T-cell (primary cell): Measurements from ENCODE around the gene TPM1. TPM values are rescaled to one million over a fixed set of nuclear protein-coding genes. Genes with fewer than 3 reads are reported as not detected.

ENCODE experiments used
- ATAC-seq, 4 experiments: fragments of 200-7000 bp in 3 of 4; fragments of 150-1000 bp in 1 of 4; cut with Tn5 transposase; replicated peaks in 1 of 4; 1 replicate in 3 of 4; 2 replicates in 1 of 4; pipeline ENCODE4 v1.10.0; 2021; ENCODE audit warnings: moderate library complexity in 3 of 4, mild to moderate bottlenecking in 2 of 4, moderate number of reproducible peaks in 1 of 4
- CTCF ChIA-PET, 2 donors: fragments of 300-600 bp; sonication (Branson Sonifier 250); formaldehyde crosslinking; loops; one replicate each; lab custom pipeline; 2022; ENCODE audit warnings: antibody characterized with exemption in 2 of 2; lab: Charles Lee
- POLR2A ChIA-PET, 2 donors: fragments of 300-600 bp; sonication (Branson Sonifier 250); formaldehyde crosslinking; loops; one replicate each; lab custom pipeline; 2022; ENCODE audit warnings: antibody characterized with exemption in 2 of 2; lab: Charles Lee
- DNase-seq, 35 experiments: peaks; one replicate each; pipeline versions ENCODE4 v3.0.0 to v3.0.0-alpha.2; 2013 to 2023
- H3K27ac ChIP-seq: one replicate; pipeline ENCODE4 v1.5.1; 2013; ENCODE audit warnings: low read length
- H3K27me3 ChIP-seq, 2 experiments: replicated peaks in 1 of 2; 1 replicate in 1 of 2; 2 replicates in 1 of 2; pipeline versions ENCODE4 v1.6.1 to v1.7.0; 2013; ENCODE audit warnings: low read length in 1 of 2, mixed read lengths in 1 of 2; ENCODE audit not compliant: control insufficient read depth in 2 of 2, insufficient read depth in 2 of 2; ENCODE audit errors: extremely low read depth in 1 of 2
- H3K36me3 ChIP-seq, 2 donors: 1 replicate in 1 of 2; 2 replicates in 1 of 2; pipeline versions ENCODE4 v1.6.1 to v1.7.0; 2013; ENCODE audit warnings: low read length in 1 of 2; ENCODE audit not compliant: control insufficient read depth in 2 of 2, insufficient read depth in 1 of 2; ENCODE audit errors: extremely low read depth in 1 of 2
- H3K4me1 ChIP-seq, 2 experiments: 1 replicate in 1 of 2; 2 replicates in 1 of 2; pipeline versions ENCODE4 v1.6.1 to v1.7.0; 2013; ENCODE audit warnings: low read length in 2 of 2, mixed read lengths in 1 of 2; ENCODE audit not compliant: insufficient read depth in 2 of 2, control insufficient read depth in 1 of 2; ENCODE audit errors: extremely low read depth in 1 of 2
- H3K4me3 ChIP-seq, 2 donors: 1 replicate in 1 of 2; 2 replicates in 1 of 2; pipeline versions ENCODE4 v1.5.1 to v1.7.0; 2013; ENCODE audit warnings: mild to moderate bottlenecking in 2 of 2, low read length in 1 of 2, moderate library complexity in 1 of 2; ENCODE audit not compliant: control insufficient read depth in 1 of 2; ENCODE audit errors: extremely low read depth in 1 of 2
- H3K9me3 ChIP-seq: 2 replicates; pipeline ENCODE4 v1.7.0; 2013
- H3K27ac Mint-ChIP-seq, 2 donors: one replicate each; pipeline ENCODE4 v1.8.0; 2020 to 2021; ENCODE audit warnings: mild to moderate bottlenecking in 2 of 2, mixed read lengths in 2 of 2
- H3K27me3 Mint-ChIP-seq, 2 donors: one replicate each; pipeline ENCODE4 v1.8.0; 2021 to 2022; ENCODE audit warnings: mixed read lengths in 2 of 2
- H3K36me3 Mint-ChIP-seq: one replicate; pipeline ENCODE4 v1.8.0; 2021; ENCODE audit warnings: mixed read lengths
- H3K4me1 Mint-ChIP-seq, 3 donors: one replicate each; pipeline ENCODE4 v1.8.0; 2020 to 2022; ENCODE audit warnings: mixed read lengths in 3 of 3, mild to moderate bottlenecking in 1 of 3
- H3K4me3 Mint-ChIP-seq, 3 donors: one replicate each; pipeline ENCODE4 v1.8.0; 2020 to 2022; ENCODE audit warnings: mild to moderate bottlenecking in 3 of 3, mixed read lengths in 3 of 3, moderate library complexity in 3 of 3
- H3K9me3 Mint-ChIP-seq, 3 donors: one replicate each; pipeline ENCODE4 v1.8.0; 2020 to 2022; ENCODE audit warnings: mixed read lengths in 3 of 3
- WGBS: methylation state at CpG from one replicate; pipeline ENCODE4 v1.1.5; 2013; ENCODE audit warnings: missing lambda C conversion rate; ENCODE audit not compliant: insufficient coverage; 5-methylcytosine and 5-hydroxymethylcytosine counted together
- total RNA-seq, 35 experiments: library from RNA in 6 of 35; stranded (reverse) in 6 of 35; fragments of 120-200 nt in 1 of 35; gene quantifications; one replicate each; pipeline versions ENCODE4 v1.2.1 to v1.2.4 and lab custom pipeline; 2013 to 2026

TPM1 gene
- total RNA-seq, 5 donors from 2014 or later (not counting 1 experiment from before 2014, with no cell fraction given): 12.1 to 27.0 (median 23.3) TPM

- no peaks in the 10 kb centered on the region for H3K4me1 ChIP-seq
- POLR2A ChIA-PET: no interaction called here
- 90% methylated on average over 2 of the region's 2 CpGs for WGBS
- no peaks in the 10 kb centered on the region for H3K9me3 ChIP-seq
- DNase-seq: no peak
- peaks cover 0 to 10% of the 10 kb centered on the region in 2 experiments for H3K27me3 ChIP-seq
- H3K4me3 ChIP-seq: no peak overlapping the region
- Mint-ChIP-seq H3K9me3 (no peaks in the 10 kb centered on the region), H3K4me3 (no peak overlapping the region), H3K27me3 (peaks cover 6 to 8% of the 10 kb centered on the region in 2 donors), H3K27ac (no peak overlapping the region), H3K4me1 (no peaks in the 10 kb centered on the region), H3K36me3 (no peaks in the 10 kb centered on the region)
- no peak overlapping the region for H3K27ac ChIP-seq
- H3K36me3 ChIP-seq: no peaks in the 10 kb centered on the region
- no peak for ATAC-seq
- CTCF ChIA-PET: no interaction called here
Measured at GRCh38 chr15:63022181-63022580, 20.4 kb upstream of the TPM1 start.

GRCh38 chr15:63022663-63023062 lies 19.9 kb upstream of the TPM1 start:
- ChIA-PET POLR2A (no interaction called here), CTCF (no interaction called here)
- peaks cover 7% of the 10 kb centered on the region in 2 donors for H3K27me3 Mint-ChIP-seq

GRCh38 chr15:63023351-63023945 lies 19.1 kb upstream of the TPM1 start:
- Histone ChIP-seq H3K4me3 (no peak overlapping the region), H3K27me3 (peaks cover 0 to 13% of the 10 kb centered on the region in 2 experiments), H3K36me3 (no peaks in the 10 kb centered on the region), H3K9me3 (no peaks in the 10 kb centered on the region), H3K4me1 (no peaks in the 10 kb centered on the region), H3K27ac (no peak overlapping the region)
- POLR2A ChIA-PET: no interaction called here
- Mint-ChIP-seq H3K36me3 (no peaks in the 10 kb centered on the region), H3K4me1 (no peaks in the 10 kb centered on the region), H3K4me3 (no peak overlapping the region), H3K9me3 (no peaks in the 10 kb centered on the region), H3K27me3 (peaks cover 4 to 10% of the 10 kb centered on the region in 2 donors), H3K27ac (no peak overlapping the region)
- WGBS: no CpG with 5 or more reads among the region's 3 CpGs
- no peak for DNase-seq
- CTCF ChIA-PET: no interaction called here
- ATAC-seq: no peak

More at GRCh38 chr15:63022663-63023062, 19.9 kb upstream of the TPM1 start:
- Histone ChIP-seq H3K27ac (no peak overlapping the region), H3K27me3 (peaks cover 0 to 10% of the 10 kb centered on the region in 2 experiments), H3K9me3 (no peaks in the 10 kb centered on the region), H3K4me3 (no peak overlapping the region), H3K36me3 (no peaks in the 10 kb centered on the region), H3K4me1 (no peaks in the 10 kb centered on the region)
- H3K4me1 Mint-ChIP-seq: no peaks in the 10 kb centered on the region
- no peak for DNase-seq
- H3K27ac Mint-ChIP-seq: no peak overlapping the region
- H3K36me3 Mint-ChIP-seq: no peaks in the 10 kb centered on the region
- no peak overlapping the region for H3K4me3 Mint-ChIP-seq
- H3K9me3 Mint-ChIP-seq: no peaks in the 10 kb centered on the region
- no peak for ATAC-seq

- POLR2A ChIA-PET: no interaction called here
- Histone ChIP-seq H3K4me3 (no peak overlapping the region), H3K27ac (no peak overlapping the region), H3K9me3 (no peaks in the 10 kb centered on the region), H3K27me3 (peaks cover 0 to 23% of the 10 kb centered on the region in 2 experiments), H3K36me3 (no peaks in the 10 kb centered on the region), H3K4me1 (no peaks in the 10 kb centered on the region)
- 90% methylated on average over 3 of the region's 6 CpGs for WGBS
- H3K27me3 Mint-ChIP-seq: peaks cover 18 to 29% of the 10 kb centered on the region in 2 donors
- CTCF ChIA-PET: no interaction called here
- DNase-seq (no peak), ATAC-seq (no peak)
- no peak overlapping the region for H3K27ac Mint-ChIP-seq
- H3K4me3 Mint-ChIP-seq: no peak overlapping the region
- no peaks in the 10 kb centered on the region for H3K36me3 Mint-ChIP-seq
- H3K4me1 Mint-ChIP-seq: no peaks in the 10 kb centered on the region
- no peaks in the 10 kb centered on the region for H3K9me3 Mint-ChIP-seq
Measured at GRCh38 chr15:63025460-63025859, 17.1 kb upstream of the TPM1 start.

GRCh38 chr15:63027646-63028045 lies 14.9 kb upstream of the TPM1 start:
- Mint-ChIP-seq H3K4me1 (no peaks in the 10 kb centered on the region), H3K9me3 (no peaks in the 10 kb centered on the region), H3K36me3 (no peaks in the 10 kb centered on the region), H3K27me3 (peaks cover 21 to 34% of the 10 kb centered on the region in 2 donors), H3K27ac (no peak overlapping the region), H3K4me3 (no peak overlapping the region)
- Histone ChIP-seq H3K4me1 (no peaks in the 10 kb centered on the region), H3K4me3 (no peak overlapping the region), H3K9me3 (no peaks in the 10 kb centered on the region), H3K27ac (no peak overlapping the region), H3K36me3 (no peaks in the 10 kb centered on the region), H3K27me3 (peaks cover 0 to 26% of the 10 kb centered on the region in 2 experiments)
- no peak for DNase-seq
- WGBS: no CpG with 5 or more reads among the region's 2 CpGs
- POLR2A ChIA-PET: interaction anchor here in 1 of 2 donors (0.5 kb wide), 1 partner anchor 177 kb away, joined by 3 read pairs; no protein-coding TSS in a partner anchor
- CTCF ChIA-PET: no interaction called here
- no peak for ATAC-seq

GRCh38 chr15:63028442-63029110 lies 14.0 kb upstream of the TPM1 start:
- H3K9me3 Mint-ChIP-seq: no peaks in the 10 kb centered on the region

More at GRCh38 chr15:63028442-63029110, 14.0 kb upstream of the TPM1 start:
- Mint-ChIP-seq H3K4me1 (no peaks in the 10 kb centered on the region), H3K4me3 (no peak overlapping the region), H3K27me3 (peaks cover 21 to 32% of the 10 kb centered on the region in 2 donors), H3K36me3 (no peaks in the 10 kb centered on the region), H3K27ac (no peak overlapping the region)
- H3K27ac ChIP-seq: no peak overlapping the region
- DNase-seq (no peak), ATAC-seq (no peak)
- ChIA-PET CTCF (no interaction called here), POLR2A (no interaction called here)
- no peaks in the 10 kb centered on the region for H3K4me1 ChIP-seq
- H3K4me3 ChIP-seq: no peak overlapping the region
- no peaks in the 10 kb centered on the region for H3K36me3 ChIP-seq
- 67% methylated on average over 3 of the region's 5 CpGs for WGBS
- peaks cover 0 to 26% of the 10 kb centered on the region in 2 experiments for H3K27me3 ChIP-seq
- no peaks in the 10 kb centered on the region for H3K9me3 ChIP-seq
